ENCODE data around the gene RYR3. TPM values are rescaled to one million over a fixed set of nuclear protein-coding genes. Genes with fewer than 3 reads are reported as not detected.

Gene RYR3
- total RNA-seq, 1 experiment from 2014 or later = not detected

DNA sequence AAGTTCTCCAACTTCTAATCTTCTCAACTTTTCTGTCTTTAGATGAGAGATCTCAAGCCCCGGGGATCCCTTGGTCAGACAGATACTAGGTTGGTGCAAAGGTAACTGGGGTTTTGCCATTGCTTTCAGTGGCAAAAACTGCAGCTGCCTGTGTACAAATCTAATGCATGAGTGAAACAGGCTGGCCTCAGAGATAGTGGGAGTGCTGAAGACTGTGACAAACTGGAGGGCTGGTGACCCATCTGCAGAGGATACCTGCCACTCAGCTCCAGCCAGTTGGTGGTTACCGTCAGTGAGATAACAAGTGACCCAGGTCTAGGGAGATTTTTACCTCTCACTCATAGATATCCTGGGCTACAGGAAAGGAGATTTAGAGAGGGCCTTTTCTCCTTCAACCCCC lies 85.7 kb downstream of the RYR3 start:
- Histone ChIP-seq H3K27me3 (ENCODE audit: low read length) (no peaks in the 10 kb centered on the region), H2AFZ (ENCODE audit: low read length) (no peak overlapping the region), H3K36me3 (ENCODE audit: insufficient read depth, low read length) (no peaks in the 10 kb centered on the region), H3K4me2 (ENCODE audit: low read depth, low read length, poor library complexity, severe bottlenecking) (no peak overlapping the region), H4K20me1 (ENCODE audit: insufficient read depth, low read depth, low read length) (no peaks in the 10 kb centered on the region), H3K4me1 (ENCODE audit: low read length) (no peaks in the 10 kb centered on the region), H3K9me3 (ENCODE audit: low read length) (no peaks in the 10 kb centered on the region), H3K27ac (ENCODE audit: low read length) (no peak overlapping the region), H3K79me2 (ENCODE audit: low read length) (no peaks in the 10 kb centered on the region), H3K4me3 (ENCODE audit: low read length) (no peak overlapping the region), H3K9me2 (replicated peaks; ENCODE audit: insufficient read depth, low read length) (no peaks in the 10 kb centered on the region), H3K9ac (ENCODE audit: low read length) (no peak overlapping the region)
- DNase-seq = no peak

DNA sequence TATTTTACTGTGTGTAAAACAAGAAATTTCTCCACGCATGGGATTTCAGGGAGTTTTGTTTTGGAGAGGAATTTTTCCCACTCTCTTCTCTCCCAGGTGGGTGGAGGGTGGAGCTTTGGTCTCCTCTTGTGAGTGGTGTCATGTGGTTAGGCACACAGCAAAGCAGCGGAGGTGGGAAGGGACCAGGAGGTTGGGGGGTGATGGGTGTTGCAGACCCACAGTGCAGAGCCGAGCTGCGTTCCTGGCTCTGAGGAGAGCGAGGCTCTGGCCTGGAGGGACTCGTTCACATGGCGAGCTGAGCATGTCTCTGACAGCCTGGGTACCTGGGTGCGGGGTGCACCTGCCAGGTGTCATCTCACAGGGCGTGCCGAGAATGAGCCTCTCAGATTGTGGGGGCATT lies 87.8 kb downstream of the RYR3 start:
- no peaks in the 10 kb centered on the region for H3K4me1 ChIP-seq (ENCODE audit: low read length)
- H3K79me2 ChIP-seq (ENCODE audit: low read length) = no peaks in the 10 kb centered on the region
- H3K27ac ChIP-seq (ENCODE audit: low read length) = no peak overlapping the region
- no peaks in the 10 kb centered on the region for H3K9me2 ChIP-seq (replicated peaks; ENCODE audit: insufficient read depth, low read length)
- no peaks in the 10 kb centered on the region for H4K20me1 ChIP-seq (ENCODE audit: insufficient read depth, low read depth, low read length)
- no peaks in the 10 kb centered on the region for H3K27me3 ChIP-seq (ENCODE audit: low read length)
- H2AFZ ChIP-seq (ENCODE audit: low read length) = no peak overlapping the region
- H3K9me3 ChIP-seq (ENCODE audit: low read length) = no peaks in the 10 kb centered on the region
- no peak for DNase-seq
- H3K9ac ChIP-seq (ENCODE audit: low read length) = no peak overlapping the region
- no peak overlapping the region for H3K4me2 ChIP-seq (ENCODE audit: low read depth, low read length, poor library complexity, severe bottlenecking)
- no peak overlapping the region for H3K4me3 ChIP-seq (ENCODE audit: low read length)
- no peaks in the 10 kb centered on the region for H3K36me3 ChIP-seq (ENCODE audit: insufficient read depth, low read length)

DNA sequence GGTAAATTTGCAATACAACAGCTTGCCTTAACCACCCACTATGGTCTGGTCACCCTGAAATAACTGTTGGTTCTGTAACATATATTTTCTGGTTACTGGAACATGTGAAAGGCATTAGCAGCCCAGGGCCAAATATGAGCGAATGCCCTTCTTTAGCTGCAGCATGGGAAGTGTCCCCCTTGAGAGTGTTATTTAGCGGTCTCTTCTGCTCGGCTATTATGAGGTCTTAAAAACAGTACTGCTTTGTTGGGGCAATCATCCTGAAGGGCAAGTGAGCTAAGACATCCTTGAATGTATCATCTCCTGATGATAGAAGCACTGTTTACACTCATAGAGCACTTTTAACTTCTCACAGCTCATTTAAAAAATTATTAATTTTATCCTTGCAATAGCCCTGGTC lies 90.2 kb downstream of the RYR3 start:
- DNase-seq = no peak
- H2AFZ ChIP-seq (ENCODE audit: low read length) = no peak overlapping the region
- H3K9ac ChIP-seq (ENCODE audit: low read length) = no peak overlapping the region

DNA sequence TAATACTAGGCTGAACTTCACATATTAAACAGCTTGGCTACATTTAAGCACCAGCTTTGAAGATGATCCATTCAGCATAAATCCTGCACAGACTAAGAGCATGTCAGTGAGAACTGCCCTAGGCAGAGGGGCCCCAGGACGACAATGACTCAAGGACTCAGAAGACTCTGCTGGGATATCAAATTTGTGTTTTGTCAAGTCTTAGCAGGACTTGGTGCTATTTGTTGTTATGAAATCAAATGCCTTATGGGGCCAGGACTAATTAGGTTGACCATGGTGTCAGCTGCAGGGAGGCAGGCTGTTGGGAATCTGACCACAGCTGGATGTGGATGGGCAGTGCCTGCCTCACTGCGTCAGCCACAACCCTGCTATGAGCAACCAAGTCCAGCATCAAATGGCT lies 91.8 kb downstream of the RYR3 start:
- Histone ChIP-seq H3K27ac (ENCODE audit: low read length) (no peak overlapping the region), H4K20me1 (ENCODE audit: insufficient read depth, low read depth, low read length) (no peaks in the 10 kb centered on the region), H3K9me3 (ENCODE audit: low read length) (no peaks in the 10 kb centered on the region), H2AFZ (ENCODE audit: low read length) (no peak overlapping the region), H3K79me2 (ENCODE audit: low read length) (no peaks in the 10 kb centered on the region), H3K9ac (ENCODE audit: low read length) (no peak overlapping the region), H3K27me3 (ENCODE audit: low read length) (no peaks in the 10 kb centered on the region), H3K9me2 (replicated peaks; ENCODE audit: insufficient read depth, low read length) (no peaks in the 10 kb centered on the region), H3K4me1 (ENCODE audit: low read length) (no peaks in the 10 kb centered on the region), H3K4me2 (ENCODE audit: low read depth, low read length, poor library complexity, severe bottlenecking) (no peak overlapping the region), H3K36me3 (ENCODE audit: insufficient read depth, low read length) (no peaks in the 10 kb centered on the region), H3K4me3 (ENCODE audit: low read length) (no peak overlapping the region)
- DNase-seq = no peak

More for the DNA sequence above, 90.2 kb downstream of the RYR3 start:
- Histone ChIP-seq H3K4me3 (ENCODE audit: low read length) (no peak overlapping the region), H3K9me3 (ENCODE audit: low read length) (no peaks in the 10 kb centered on the region), H3K9me2 (replicated peaks; ENCODE audit: insufficient read depth, low read length) (no peaks in the 10 kb centered on the region), H3K79me2 (ENCODE audit: low read length) (no peaks in the 10 kb centered on the region), H3K4me1 (ENCODE audit: low read length) (no peaks in the 10 kb centered on the region), H3K4me2 (ENCODE audit: low read depth, low read length, poor library complexity, severe bottlenecking) (no peak overlapping the region), H3K36me3 (ENCODE audit: insufficient read depth, low read length) (no peaks in the 10 kb centered on the region), H3K27me3 (ENCODE audit: low read length) (no peaks in the 10 kb centered on the region), H4K20me1 (ENCODE audit: insufficient read depth, low read depth, low read length) (no peaks in the 10 kb centered on the region), H3K27ac (ENCODE audit: low read length) (no peak overlapping the region)

DNA sequence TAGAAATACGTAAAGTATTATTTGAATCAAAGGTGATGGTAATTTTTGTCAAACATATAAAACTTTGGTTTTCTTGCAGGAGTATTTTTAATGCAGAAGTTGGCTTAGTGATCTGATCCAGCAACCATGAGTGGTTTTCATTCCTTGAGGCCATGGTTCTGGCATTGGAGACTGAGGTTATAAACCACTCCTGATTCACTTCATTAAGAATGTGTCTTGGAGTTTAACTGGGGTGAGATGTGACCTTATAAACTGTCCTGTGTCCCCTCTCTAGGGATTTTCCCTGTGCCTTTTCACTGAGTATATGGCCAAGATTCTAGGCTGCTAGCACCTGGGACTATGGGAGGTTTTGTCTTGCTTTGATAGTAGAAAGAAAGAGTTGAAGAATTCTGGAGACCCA lies 94.3 kb downstream of the RYR3 start:
- Histone ChIP-seq H3K79me2 (ENCODE audit: low read length) (no peaks in the 10 kb centered on the region), H3K27me3 (ENCODE audit: low read length) (no peaks in the 10 kb centered on the region), H3K4me3 (ENCODE audit: low read length) (no peak overlapping the region), H3K36me3 (ENCODE audit: insufficient read depth, low read length) (no peaks in the 10 kb centered on the region), H3K9me3 (ENCODE audit: low read length) (no peaks in the 10 kb centered on the region), H3K4me1 (ENCODE audit: low read length) (no peaks in the 10 kb centered on the region), H4K20me1 (ENCODE audit: insufficient read depth, low read depth, low read length) (no peaks in the 10 kb centered on the region), H3K27ac (ENCODE audit: low read length) (no peak overlapping the region), H3K4me2 (ENCODE audit: low read depth, low read length, poor library complexity, severe bottlenecking) (no peak overlapping the region), H3K9ac (ENCODE audit: low read length) (no peak overlapping the region), H3K9me2 (replicated peaks; ENCODE audit: insufficient read depth, low read length) (no peaks in the 10 kb centered on the region), H2AFZ (ENCODE audit: low read length) (no peak overlapping the region)
- no peak for DNase-seq

DNA sequence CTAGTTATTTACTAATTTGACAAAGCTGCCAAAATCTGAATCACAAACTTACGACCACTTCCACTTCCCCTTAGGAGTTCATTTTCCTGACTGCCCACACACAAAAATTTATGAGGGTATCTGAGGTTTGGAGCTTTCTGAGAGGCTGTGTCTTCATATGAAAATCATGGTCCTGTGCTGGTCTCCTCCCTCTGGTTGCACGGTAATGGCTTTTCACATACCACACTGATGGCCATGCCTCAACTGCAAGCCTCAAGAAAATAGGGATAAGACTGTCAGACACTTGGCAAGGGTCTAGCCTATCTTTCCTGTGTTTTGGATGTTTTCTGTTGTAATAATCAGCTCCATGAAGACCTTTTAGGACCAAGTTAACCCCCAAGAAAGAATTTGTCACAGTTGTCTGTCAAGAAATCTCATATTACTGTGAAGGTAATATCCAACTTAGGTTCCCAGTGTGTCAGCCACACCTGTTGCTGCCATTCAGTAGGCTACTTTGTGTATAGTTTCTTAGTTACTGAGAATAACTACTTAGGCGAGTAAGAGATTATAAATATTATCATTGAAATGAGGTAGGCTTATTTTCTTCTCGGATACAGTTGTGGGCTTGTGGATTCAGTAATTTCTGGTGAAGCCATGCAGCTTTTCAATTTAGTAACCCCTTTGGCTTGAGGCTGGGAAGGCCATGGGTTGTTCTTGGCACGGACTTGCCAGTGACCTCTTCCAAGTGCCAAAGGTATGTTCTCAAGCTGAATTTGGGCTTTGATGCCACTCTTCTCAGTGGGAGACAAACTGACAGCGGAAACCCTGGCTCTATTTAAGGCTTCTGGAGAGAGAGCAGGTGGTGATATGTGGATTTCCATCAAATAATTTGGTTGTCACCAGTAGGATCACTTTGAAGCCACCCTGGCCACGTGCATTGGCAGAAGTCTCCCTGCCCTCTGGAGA lies 101.1 kb downstream of the RYR3 start:
- no peak for DNase-seq
- Histone ChIP-seq H3K79me2 (ENCODE audit: low read length) (no peaks in the 10 kb centered on the region), H3K27me3 (ENCODE audit: low read length) (no peaks in the 10 kb centered on the region), H3K9me2 (replicated peaks; ENCODE audit: insufficient read depth, low read length) (no peaks in the 10 kb centered on the region), H2AFZ (ENCODE audit: low read length) (no peak overlapping the region), H3K4me2 (ENCODE audit: low read depth, low read length, poor library complexity, severe bottlenecking) (no peak overlapping the region), H3K4me3 (ENCODE audit: low read length) (no peak overlapping the region), H4K20me1 (ENCODE audit: insufficient read depth, low read depth, low read length) (no peaks in the 10 kb centered on the region), H3K9ac (ENCODE audit: low read length) (no peak overlapping the region), H3K36me3 (ENCODE audit: insufficient read depth, low read length) (no peaks in the 10 kb centered on the region), H3K9me3 (ENCODE audit: low read length) (no peaks in the 10 kb centered on the region), H3K27ac (ENCODE audit: low read length) (no peak overlapping the region), H3K4me1 (ENCODE audit: low read length) (no peaks in the 10 kb centered on the region)

DNA sequence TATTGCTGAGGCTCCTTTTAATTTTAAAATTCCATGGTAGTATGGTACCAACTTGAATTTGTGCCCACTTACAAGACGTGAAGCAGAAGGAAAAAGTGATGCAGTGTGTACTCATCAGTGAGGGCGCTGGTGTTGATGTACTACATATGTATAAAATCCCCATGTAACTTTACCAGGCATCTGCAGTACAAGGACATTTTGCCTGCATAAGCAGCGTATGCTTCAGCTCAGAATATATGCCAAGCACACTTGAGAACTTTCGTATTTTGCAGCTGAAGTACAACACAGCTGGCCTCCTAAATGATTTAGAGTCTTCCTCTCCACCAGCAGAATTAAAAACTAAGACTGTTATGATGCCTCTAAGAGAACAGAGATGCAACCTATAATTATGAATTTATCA lies 108.9 kb downstream of the RYR3 start:
- H4K20me1 ChIP-seq (ENCODE audit: insufficient read depth, low read depth, low read length) = no peaks in the 10 kb centered on the region
- H2AFZ ChIP-seq (ENCODE audit: low read length) = no peak overlapping the region
- DNase-seq = no peak
- H3K4me2 ChIP-seq (ENCODE audit: low read depth, low read length, poor library complexity, severe bottlenecking) = no peak overlapping the region
- H3K27me3 ChIP-seq (ENCODE audit: low read length) = no peaks in the 10 kb centered on the region
- H3K36me3 ChIP-seq (ENCODE audit: insufficient read depth, low read length) = no peaks in the 10 kb centered on the region
- H3K9ac ChIP-seq (ENCODE audit: low read length) = no peak overlapping the region
- H3K27ac ChIP-seq (ENCODE audit: low read length) = no peak overlapping the region
- H3K9me3 ChIP-seq (ENCODE audit: low read length) = no peaks in the 10 kb centered on the region
- H3K9me2 ChIP-seq (replicated peaks; ENCODE audit: insufficient read depth, low read length) = no peaks in the 10 kb centered on the region
- no peaks in the 10 kb centered on the region for H3K4me1 ChIP-seq (ENCODE audit: low read length)
- no peak overlapping the region for H3K4me3 ChIP-seq (ENCODE audit: low read length)
- H3K79me2 ChIP-seq (ENCODE audit: low read length) = no peaks in the 10 kb centered on the region

DNA sequence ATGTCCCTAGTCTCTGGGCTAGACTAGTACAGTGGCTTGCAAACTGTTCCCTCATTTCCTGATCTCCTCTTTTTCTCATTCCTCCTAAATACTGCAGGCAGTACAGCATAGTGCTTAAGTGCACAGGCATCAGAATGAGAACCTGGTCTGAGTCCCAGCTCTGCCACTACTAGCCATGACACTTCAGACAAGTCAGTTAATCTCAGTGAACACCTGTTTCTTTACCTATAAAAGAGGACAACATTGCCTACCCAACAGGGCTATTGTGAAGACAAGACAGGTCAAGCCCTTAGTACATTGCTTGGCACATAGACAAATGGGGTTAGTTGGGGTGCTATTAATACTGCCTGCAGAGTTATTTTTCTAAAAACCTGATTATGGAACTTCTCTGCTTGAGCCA lies 113.3 kb downstream of the RYR3 start:
- Histone ChIP-seq H2AFZ (ENCODE audit: low read length) (no peak overlapping the region), H3K79me2 (ENCODE audit: low read length) (no peaks in the 10 kb centered on the region), H3K27me3 (ENCODE audit: low read length) (no peaks in the 10 kb centered on the region), H3K36me3 (ENCODE audit: insufficient read depth, low read length) (no peaks in the 10 kb centered on the region), H3K4me2 (ENCODE audit: low read depth, low read length, poor library complexity, severe bottlenecking) (no peak overlapping the region), H3K4me1 (ENCODE audit: low read length) (no peaks in the 10 kb centered on the region), H3K9ac (ENCODE audit: low read length) (no peak overlapping the region), H3K9me3 (ENCODE audit: low read length) (no peaks in the 10 kb centered on the region), H3K27ac (ENCODE audit: low read length) (no peak overlapping the region), H3K9me2 (replicated peaks; ENCODE audit: insufficient read depth, low read length) (no peaks in the 10 kb centered on the region), H4K20me1 (ENCODE audit: insufficient read depth, low read depth, low read length) (no peaks in the 10 kb centered on the region), H3K4me3 (ENCODE audit: low read length) (no peak overlapping the region)
- DNase-seq = no peak

Measured in Karpas-422 (cell line).